Tibial nerve (tissue), 4 donors: ENCODE data around the gene TFAP2B. TPM values are rescaled to one million over a fixed set of nuclear protein-coding genes. Genes with fewer than 3 reads are reported as not detected.

Experiments
- DNase-seq, 2 donors: peaks; one replicate each; pipeline ENCODE4 v3.0.0-alpha.2; 2019; ENCODE audit warnings: low spot score in 2 of 2
- H3K27ac ChIP-seq, 4 donors: fragments of 200-600 bp; sonication (generic) in 3 of 4; one replicate each; pipeline ENCODE4 v1.5.1; 2017 to 2019; ENCODE audit warnings: mild to moderate bottlenecking in 1 of 4
- H3K27me3 ChIP-seq, 2 donors: fragments of 200-600 bp; sonication (generic) in 1 of 2; one replicate each; pipeline versions ENCODE4 v1.5.1 to v1.6.0; 2017 to 2019
- H3K36me3 ChIP-seq, 3 donors: fragments of 200-600 bp; sonication (generic); one replicate each; pipeline ENCODE4 v1.5.1; 2018 to 2019
- H3K4me1 ChIP-seq, 4 donors: fragments of 200-600 bp; sonication (generic) in 3 of 4; one replicate each; pipeline ENCODE4 v1.5.1; 2017 to 2019
- H3K4me3 ChIP-seq, 4 donors: fragments of 200-600 bp; sonication (generic) in 3 of 4; one replicate each; pipeline ENCODE4 v1.5.1; 2017 to 2019; ENCODE audit warnings: mild to moderate bottlenecking in 1 of 4, moderate library complexity in 1 of 4
- H3K9me3 ChIP-seq, 4 donors: fragments of 200-600 bp; sonication (generic) in 3 of 4; one replicate each; pipeline ENCODE4 v1.5.1; 2017 to 2019
- EP300 ChIP-seq, 2 donors: sonication (generic); formaldehyde crosslinking; IDR thresholded peaks; one replicate each; pipeline ENCODE4 v1.6.1; 2017; ENCODE audit warnings: antibody characterized with exemption in 2 of 2, mild to moderate bottlenecking in 1 of 2
- POLR2A ChIP-seq, 2 donors: fragments of 450-650 bp; IDR thresholded peaks; one replicate each; pipeline ENCODE4 v1.6.1; 2017; ENCODE audit warnings: antibody characterized with exemption in 2 of 2, mild to moderate bottlenecking in 2 of 2, moderate library complexity in 2 of 2
- WGBS, 2 donors: methylation state at CpG; one replicate each; pipeline ENCODE4 v1.1.5; 2018; 5-methylcytosine and 5-hydroxymethylcytosine counted together
- total RNA-seq, 4 donors: library from RNA; depleted of rRNA; stranded (reverse); fragments of >200 nt; gene quantifications; one replicate each; pipeline ENCODE4 v1.1.0, GENCODE V29; 2016
- TF ChIP-seq, protein P1 (sequence below), 5 experiments: fragments of 200-600 bp in 3 of 5; fragments of 450-650 bp in 2 of 5; sonication (generic) in 3 of 5; IDR thresholded peaks; one replicate each; pipeline ENCODE4 v1.5.1; 2016 to 2019; ENCODE audit warnings: antibody characterized with exemption in 5 of 5, mild to moderate bottlenecking in 3 of 5, moderate library complexity in 2 of 5

Gene TFAP2B
- 1 to 10 TPM in 1 of 4 donors, under 1 TPM in 1, not detected in 2; 0.22 to 1.2 TPM for total RNA-seq

DNA sequence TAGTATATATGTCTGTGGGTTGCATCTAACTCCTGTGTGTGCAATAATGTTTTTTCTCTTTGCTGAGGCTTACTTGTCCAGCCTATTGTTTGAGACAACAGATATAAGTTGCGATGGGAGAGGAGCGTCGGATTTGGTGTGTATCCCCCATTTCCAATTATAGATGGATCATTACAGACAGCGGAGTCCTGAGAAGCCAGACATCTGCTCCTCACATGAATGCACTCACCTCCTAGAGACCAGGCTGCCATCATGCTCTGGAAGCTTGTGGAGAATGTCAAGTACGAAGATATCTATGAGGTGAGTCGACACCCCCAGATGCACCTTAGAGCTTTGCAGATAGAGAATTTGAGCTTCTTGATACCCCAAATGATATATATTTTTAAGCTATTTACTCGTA, at the start of gene TFAP2B:
Gene TFAP2B (plus strand): TSS at position 199 of the 400 bp plus-strand sequence. CDS start 21 bp downstream, at position 220.
- no peak for DNase-seq
- Histone ChIP-seq H3K9me3 (no peaks in the 10 kb centered on the region), H3K36me3 (no peaks in the 10 kb centered on the region), H3K27me3 (peaks cover 4 to 81% of the 10 kb centered on the region in 2 donors), H3K27ac (peak within 1 kb of the TSS in 1 of 4 donors; percentile 40), H3K4me1 (peaks cover 0 to 30% (median 2%) of the 10 kb centered on the region in 4 donors), H3K4me3 (peak within 1 kb of the TSS in 3 of 4 donors; percentile 15 to 38 (median 26))
- WGBS, 2 donors: 40 to 42% methylated on average over 7 of the region's 7 CpGs
- TF ChIP-seq POLR2A (IDR thresholded peaks at IDR 0.05) (no peak), EP300 (IDR thresholded peaks at IDR 0.05) (no peak)
- TF ChIP-seq, protein P1, sequence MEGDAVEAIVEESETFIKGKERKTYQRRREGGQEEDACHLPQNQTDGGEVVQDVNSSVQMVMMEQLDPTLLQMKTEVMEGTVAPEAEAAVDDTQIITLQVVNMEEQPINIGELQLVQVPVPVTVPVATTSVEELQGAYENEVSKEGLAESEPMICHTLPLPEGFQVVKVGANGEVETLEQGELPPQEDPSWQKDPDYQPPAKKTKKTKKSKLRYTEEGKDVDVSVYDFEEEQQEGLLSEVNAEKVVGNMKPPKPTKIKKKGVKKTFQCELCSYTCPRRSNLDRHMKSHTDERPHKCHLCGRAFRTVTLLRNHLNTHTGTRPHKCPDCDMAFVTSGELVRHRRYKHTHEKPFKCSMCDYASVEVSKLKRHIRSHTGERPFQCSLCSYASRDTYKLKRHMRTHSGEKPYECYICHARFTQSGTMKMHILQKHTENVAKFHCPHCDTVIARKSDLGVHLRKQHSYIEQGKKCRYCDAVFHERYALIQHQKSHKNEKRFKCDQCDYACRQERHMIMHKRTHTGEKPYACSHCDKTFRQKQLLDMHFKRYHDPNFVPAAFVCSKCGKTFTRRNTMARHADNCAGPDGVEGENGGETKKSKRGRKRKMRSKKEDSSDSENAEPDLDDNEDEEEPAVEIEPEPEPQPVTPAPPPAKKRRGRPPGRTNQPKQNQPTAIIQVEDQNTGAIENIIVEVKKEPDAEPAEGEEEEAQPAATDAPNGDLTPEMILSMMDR (IDR thresholded peaks at IDR 0.05): no peak

DNA sequence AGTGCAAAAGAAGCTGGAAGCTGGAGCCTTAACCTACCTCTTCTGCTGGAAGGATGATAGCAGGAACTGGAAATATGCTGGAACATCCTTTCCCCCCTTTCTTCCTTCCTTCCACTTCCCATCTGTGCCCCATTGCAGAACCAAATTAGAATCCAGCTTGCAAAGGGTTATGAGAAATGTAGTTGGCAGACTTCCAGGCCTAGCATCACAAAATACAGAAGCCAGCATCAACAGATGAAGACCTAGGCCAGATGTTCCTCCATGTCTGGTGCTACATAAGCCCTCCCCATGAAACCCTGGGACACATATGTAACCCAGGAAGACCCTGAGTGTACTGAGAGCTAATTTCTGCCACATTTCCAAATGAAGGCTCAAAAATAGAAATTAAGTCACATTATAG, 40.0 kb upstream of the TFAP2B start:
- H3K4me3 ChIP-seq: no peak overlapping the region
- TF ChIP-seq POLR2A (IDR thresholded peaks at IDR 0.05) (no peak), EP300 (IDR thresholded peaks at IDR 0.05) (no peak)
- TF ChIP-seq, protein P1 (IDR thresholded peaks at IDR 0.05): no peak
- H3K27ac ChIP-seq: no peak overlapping the region
- no peaks in the 10 kb centered on the region for H3K4me1 ChIP-seq
- H3K36me3 ChIP-seq: no peaks in the 10 kb centered on the region
- H3K9me3 ChIP-seq: no peaks in the 10 kb centered on the region
- no peak for DNase-seq
- H3K27me3 ChIP-seq: no peaks in the 10 kb centered on the region

DNA sequence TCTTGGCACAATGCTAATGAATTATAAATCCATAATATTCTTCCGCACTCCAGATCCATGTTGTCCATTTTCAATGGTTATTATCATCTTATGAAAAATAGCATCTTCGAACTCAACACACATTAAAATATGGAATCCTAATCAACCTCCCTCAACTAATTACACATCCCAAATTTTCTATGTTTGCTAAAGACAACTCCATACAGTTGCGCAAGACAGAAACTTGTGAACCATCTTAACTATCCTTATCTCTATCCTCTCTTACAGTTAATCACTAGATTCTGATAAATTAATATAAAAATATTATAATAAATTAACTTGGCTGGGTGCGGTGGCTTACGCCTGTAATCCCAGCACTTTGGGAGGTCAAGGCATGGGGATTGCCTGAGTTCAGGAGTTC, 38.3 kb upstream of the TFAP2B start:
- no peak for DNase-seq
- Histone ChIP-seq H3K36me3 (no peaks in the 10 kb centered on the region), H3K27me3 (no peaks in the 10 kb centered on the region), H3K27ac (no peak overlapping the region), H3K9me3 (no peaks in the 10 kb centered on the region), H3K4me3 (no peak overlapping the region), H3K4me1 (no peaks in the 10 kb centered on the region)
- TF ChIP-seq, protein P1 (IDR thresholded peaks at IDR 0.05): no peak
- TF ChIP-seq EP300 (IDR thresholded peaks at IDR 0.05) (no peak), POLR2A (IDR thresholded peaks at IDR 0.05) (no peak)
- 94 to 96% methylated on average over 5 of the region's 5 CpGs for WGBS, 2 donors

DNA sequence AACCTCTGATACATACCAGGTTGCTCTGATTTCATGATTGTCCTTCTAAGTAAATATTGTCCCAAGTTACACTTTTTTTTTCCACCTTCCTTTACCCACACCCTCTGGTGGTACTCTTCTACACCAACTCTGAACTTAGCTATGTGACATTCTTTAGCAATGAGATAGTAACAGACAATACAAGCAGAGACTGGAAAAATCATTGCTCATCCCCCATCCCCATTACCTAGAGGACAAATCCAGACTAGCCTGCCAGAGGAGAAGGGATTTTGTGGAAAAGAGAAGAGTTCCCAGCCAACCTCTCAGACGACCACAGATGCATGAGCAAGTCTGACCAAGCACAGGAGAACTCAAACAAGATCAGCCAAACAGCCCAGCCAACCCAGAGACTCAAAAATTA, 32.8 kb upstream of the TFAP2B start:
- H3K9me3 ChIP-seq: no peaks in the 10 kb centered on the region
- H3K4me1 ChIP-seq: no peaks in the 10 kb centered on the region
- H3K27me3 ChIP-seq: no peaks in the 10 kb centered on the region
- WGBS, 2 donors: 46 to 48% methylated on average over 1 of the region's 1 CpG
- no peak for DNase-seq
- H3K4me3 ChIP-seq: no peak overlapping the region
- no peak for TF ChIP-seq POLR2A (IDR thresholded peaks at IDR 0.05)
- no peak for TF ChIP-seq EP300 (IDR thresholded peaks at IDR 0.05)
- TF ChIP-seq, protein P1 (IDR thresholded peaks at IDR 0.05): no peak
- no peaks in the 10 kb centered on the region for H3K36me3 ChIP-seq
- no peak overlapping the region for H3K27ac ChIP-seq

DNA sequence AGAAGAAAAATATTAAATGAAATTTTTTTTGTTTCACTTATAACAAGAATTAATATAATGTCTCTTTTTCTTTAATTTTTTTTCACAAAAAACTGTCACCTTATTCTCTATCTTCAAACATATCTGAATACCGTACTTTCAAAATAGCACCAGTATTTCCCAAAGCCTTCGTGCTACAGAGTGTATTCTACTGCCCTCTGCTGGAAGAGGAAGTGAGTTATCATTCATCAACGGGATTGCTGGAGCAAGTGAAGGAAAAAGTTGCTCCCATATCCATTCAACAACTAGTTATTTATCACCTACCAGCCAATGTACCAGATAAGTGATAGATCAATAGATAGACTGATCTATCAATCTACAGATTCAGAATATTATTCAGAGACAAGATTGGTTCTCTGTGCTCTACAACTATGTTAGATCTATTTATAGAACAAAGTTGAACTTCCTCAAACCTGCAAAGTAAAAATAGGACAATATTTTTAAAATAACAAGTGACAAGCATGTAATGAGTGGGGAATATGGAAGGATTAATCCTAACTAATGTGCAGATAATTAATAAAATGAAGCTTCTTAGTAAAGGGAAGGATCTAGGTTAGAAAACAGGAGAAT, 26.7 kb upstream of the TFAP2B start:
- Histone ChIP-seq H3K4me1 (no peaks in the 10 kb centered on the region), H3K27me3 (no peaks in the 10 kb centered on the region), H3K36me3 (no peaks in the 10 kb centered on the region), H3K27ac (no peak overlapping the region), H3K9me3 (no peaks in the 10 kb centered on the region), H3K4me3 (no peak overlapping the region)
- DNase-seq: peak in 1 of 2 donors; percentile 12
- TF ChIP-seq, protein P1 (IDR thresholded peaks at IDR 0.05): peak in 4 of 5 experiments; percentile 21 to 61 (median 44)
- TF ChIP-seq EP300 (IDR thresholded peaks at IDR 0.05): no peak
- WGBS, 2 donors: 2% methylated on average over 3 of the region's 3 CpGs
